Mammary epithelial cell (primary cell): ENCODE results near the gene NOC2L.

Experiments used
- EZH2 ChIP-seq: IDR thresholded peaks from 2 replicates; pipeline ENCODE4 v1.6.1; 2012; ENCODE audit warnings: low read length, inconsistent platforms, borderline replicate concordance
- TF ChIP-seq, protein P1 (sequence below), 2 donors: IDR thresholded peaks in 1 of 2; conservative IDR thresholded peaks in 1 of 2; 2 replicates each; pipeline ENCODE4 v1.5.1; 2011 to 2012; ENCODE audit warnings: inconsistent platforms in 2 of 2, low read length in 2 of 2, mild to moderate bottlenecking in 2 of 2, control low read depth in 1 of 2, low read depth in 1 of 2; ENCODE audit not compliant: insufficient read depth in 1 of 2; ENCODE audit errors: extremely low read depth in 1 of 2

DNA sequence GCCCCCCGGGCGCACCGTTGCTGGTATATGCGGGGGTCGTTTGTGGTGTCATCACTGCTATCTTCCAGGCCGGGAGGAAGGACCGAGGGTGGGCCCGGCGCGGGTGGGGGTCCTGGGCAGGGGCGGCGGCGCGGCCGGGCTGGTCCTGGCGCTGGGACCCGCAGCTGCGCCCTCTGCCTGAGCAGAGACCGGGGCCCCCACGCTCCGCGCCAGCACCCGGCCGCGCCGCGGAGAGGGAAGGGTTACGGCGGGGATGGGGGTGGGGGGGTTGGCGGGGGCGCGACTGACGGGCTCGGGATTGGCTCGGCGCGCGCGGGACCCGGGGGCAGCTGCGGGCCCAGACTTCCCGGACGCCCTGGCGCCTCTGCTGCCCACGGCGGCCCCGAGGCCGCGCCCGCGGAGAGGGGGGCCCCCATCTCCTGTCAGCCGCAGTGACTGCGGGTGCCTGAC lies 49.2 kb downstream of the NOC2L start:
- TF ChIP-seq, protein P1, sequence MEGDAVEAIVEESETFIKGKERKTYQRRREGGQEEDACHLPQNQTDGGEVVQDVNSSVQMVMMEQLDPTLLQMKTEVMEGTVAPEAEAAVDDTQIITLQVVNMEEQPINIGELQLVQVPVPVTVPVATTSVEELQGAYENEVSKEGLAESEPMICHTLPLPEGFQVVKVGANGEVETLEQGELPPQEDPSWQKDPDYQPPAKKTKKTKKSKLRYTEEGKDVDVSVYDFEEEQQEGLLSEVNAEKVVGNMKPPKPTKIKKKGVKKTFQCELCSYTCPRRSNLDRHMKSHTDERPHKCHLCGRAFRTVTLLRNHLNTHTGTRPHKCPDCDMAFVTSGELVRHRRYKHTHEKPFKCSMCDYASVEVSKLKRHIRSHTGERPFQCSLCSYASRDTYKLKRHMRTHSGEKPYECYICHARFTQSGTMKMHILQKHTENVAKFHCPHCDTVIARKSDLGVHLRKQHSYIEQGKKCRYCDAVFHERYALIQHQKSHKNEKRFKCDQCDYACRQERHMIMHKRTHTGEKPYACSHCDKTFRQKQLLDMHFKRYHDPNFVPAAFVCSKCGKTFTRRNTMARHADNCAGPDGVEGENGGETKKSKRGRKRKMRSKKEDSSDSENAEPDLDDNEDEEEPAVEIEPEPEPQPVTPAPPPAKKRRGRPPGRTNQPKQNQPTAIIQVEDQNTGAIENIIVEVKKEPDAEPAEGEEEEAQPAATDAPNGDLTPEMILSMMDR (conservative IDR thresholded peaks at IDR 0.05 in 1 of 2, IDR thresholded peaks at IDR 0.05 in 1 of 2; ENCODE audit: extremely low read depth in 1 of 2, insufficient read depth in 1 of 2, low read depth in 1 of 2, low read length in 2 of 2): no peak
- no peak for TF ChIP-seq EZH2
